Measurements from ENCODE around the gene TMEM267.

The TMEM267 gene

DNA sequence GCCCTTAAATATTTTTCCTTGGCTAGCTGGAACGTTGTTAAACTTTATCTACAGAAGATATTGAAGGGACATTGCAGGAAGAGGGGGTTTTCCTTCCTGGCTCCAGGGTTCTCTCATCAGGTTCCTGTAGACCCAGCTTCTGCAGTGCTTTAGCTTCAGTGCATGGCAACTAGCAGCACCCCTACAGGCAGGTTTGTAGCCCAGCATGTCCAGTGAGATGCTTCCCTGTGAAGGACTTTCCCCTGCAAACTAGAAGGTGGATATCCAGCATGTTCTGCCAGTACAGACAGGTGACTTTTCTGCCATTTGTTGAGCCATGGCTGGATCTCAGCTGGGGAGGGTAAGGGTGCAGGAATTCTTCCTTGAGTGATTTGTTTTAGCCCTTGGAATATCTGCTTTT, 81.8 kb downstream of the TMEM267 start:
- DNase-seq, result peak; percentile 45

DNA sequence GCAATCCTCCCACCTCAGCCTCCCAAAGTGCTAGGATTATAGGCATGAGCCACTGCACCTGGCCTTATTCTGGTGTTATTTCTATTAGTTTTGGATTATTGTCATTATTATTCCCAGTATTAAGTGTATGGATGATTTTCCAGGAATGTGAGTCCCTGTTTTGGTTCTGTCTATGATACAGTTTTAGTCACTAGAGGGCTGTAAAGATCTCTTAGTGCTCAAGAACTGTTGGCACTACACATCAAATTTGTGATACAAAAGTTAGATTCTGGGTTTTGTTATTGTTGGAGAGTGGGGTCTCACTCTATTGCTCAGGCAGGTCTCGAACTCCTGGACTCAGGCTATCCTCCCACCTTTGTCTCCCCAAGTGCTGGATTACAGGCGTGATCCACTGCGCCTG, 83.6 kb downstream of the TMEM267 start:
- DNase-seq, result no peak

DNA sequence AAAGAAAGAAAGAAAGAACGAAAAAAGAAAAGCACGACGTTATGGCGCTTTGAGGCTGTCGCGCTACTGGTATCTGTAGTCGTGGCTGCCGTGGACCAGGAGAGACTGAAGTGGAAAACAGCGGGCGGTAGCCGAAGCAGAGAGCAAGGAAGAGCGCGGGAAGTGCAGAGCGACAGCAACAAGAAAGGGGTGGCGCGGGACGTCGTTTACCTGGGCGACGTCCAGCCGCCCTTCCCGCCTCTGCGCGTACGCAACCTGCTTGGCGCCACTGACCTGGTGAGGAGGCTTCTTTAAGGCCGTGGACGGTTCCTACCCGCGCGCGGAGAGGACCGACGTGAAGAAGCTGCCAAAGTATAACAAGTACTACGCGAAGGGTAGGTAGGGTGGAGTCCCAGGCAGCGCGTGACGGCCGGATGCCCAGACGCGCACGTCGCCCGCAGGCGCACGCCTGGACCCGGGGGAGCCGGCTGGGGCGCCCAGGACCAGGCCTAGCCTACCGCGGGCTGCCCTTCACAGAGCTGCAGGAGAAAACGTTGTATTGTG, 86.8 kb downstream of the TMEM267 start:
- DNase-seq, result peak; percentile 26

All from RPMI8226 (cell line).